Measurements from ENCODE around the gene LBX1.
A peak's percentile ranks its signal among the peaks of the same experiment; 100 is the strongest.
"Not testable (repeated sequence)": the region's sequence is repeated elsewhere in the genome, so short reads cannot be mapped to it uniquely, and the experiment has no call there.

Gene LBX1

DNA sequence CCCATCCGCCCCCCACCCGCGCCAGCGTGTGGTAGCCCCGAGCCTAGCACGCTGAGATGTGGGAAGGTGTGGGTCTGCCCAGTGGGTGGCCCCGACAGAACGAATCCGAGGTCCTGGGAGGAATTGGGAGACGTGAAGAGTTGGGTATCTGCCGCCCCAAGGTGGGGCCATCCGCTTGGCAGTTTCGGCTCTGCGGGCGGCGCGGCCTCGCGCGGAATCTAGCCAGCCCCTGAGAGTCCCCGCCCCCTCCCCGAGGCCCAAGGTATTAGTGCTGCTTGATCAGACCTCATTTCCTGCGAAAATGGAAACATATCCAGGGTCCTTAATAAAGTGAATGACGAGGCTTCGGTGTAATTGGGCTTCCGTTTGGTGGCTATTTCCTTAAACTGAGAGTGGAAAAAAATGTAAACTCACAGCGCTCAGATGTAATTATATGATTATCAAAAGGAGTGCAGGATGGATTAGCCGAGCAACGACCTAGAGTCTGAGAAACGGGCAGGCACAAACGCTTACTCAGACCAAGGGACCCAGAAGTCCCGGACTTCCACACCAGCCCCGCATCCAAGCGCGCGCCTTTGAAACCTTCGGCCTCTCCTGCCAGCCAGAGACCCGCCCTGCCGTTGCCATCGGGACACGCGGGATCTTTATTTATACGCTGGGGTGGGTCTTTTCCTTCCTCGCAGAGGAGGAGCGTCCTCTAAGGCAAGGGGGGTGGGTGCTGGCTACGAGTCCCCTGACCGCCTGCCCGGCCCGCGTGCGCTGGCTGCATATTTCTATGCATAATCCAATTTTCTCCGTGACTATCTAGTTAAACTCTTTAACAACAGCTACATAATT, 12.8 kb downstream of the LBX1 start:
- peaks cover 49% of the 10 kb centered on the region for H3K4me1 Mint-ChIP-seq
- DNase-seq: peak; percentile 25
- peaks cover 100% of the 10 kb centered on the region for H3K27me3 Mint-ChIP-seq (ENCODE audit: low read depth, poor library complexity)
- H3K4me3 Mint-ChIP-seq: peak overlapping the region; percentile 66
- H3K36me3 Mint-ChIP-seq (ENCODE audit: low read depth): no peaks in the 10 kb centered on the region
- no peak overlapping the region for H3K27ac Mint-ChIP-seq
- no peaks in the 10 kb centered on the region for H3K9me3 Mint-ChIP-seq
- TF ChIP-seq, protein P1, sequence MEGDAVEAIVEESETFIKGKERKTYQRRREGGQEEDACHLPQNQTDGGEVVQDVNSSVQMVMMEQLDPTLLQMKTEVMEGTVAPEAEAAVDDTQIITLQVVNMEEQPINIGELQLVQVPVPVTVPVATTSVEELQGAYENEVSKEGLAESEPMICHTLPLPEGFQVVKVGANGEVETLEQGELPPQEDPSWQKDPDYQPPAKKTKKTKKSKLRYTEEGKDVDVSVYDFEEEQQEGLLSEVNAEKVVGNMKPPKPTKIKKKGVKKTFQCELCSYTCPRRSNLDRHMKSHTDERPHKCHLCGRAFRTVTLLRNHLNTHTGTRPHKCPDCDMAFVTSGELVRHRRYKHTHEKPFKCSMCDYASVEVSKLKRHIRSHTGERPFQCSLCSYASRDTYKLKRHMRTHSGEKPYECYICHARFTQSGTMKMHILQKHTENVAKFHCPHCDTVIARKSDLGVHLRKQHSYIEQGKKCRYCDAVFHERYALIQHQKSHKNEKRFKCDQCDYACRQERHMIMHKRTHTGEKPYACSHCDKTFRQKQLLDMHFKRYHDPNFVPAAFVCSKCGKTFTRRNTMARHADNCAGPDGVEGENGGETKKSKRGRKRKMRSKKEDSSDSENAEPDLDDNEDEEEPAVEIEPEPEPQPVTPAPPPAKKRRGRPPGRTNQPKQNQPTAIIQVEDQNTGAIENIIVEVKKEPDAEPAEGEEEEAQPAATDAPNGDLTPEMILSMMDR (IDR thresholded peaks at IDR 0.05): no peak

DNA sequence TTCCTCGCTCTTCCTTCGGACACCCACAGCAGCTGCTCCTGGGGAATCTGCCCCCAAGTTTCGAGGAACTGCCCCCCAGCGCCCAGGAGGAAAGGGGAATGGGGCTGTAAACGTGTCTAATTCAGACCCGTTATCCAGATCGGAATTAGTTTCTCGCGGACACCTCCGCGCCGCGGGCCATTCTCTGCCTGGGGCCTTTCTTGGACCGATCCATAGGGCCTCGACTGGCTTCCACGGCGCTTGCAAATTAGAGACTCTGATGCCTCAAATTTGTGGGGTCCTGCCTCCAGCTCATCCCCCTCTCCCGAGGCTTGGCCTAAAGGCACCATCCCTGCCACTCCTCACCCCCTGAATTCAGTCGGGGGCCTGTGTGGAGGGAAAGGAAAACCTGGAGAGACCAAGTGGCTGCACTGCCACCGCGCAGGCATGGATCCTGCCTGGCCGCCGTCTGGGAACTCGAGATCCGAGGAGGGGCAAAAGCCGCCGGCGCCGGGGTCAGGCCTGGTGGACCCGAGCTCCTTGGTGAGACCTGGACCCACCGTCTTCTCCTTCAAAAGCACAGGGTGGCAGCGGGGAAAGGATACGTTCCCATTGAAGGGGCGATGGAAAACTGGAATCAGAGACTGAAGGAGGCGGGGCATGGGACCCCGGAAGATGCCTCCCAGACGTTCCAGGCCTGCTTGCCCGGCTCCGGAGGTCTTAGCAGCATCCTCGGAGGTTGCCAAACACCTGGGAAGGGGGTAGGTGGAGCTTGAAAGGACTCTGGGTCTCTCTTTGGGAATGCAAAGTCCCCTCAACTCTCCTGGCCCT, 13.7 kb downstream of the LBX1 start:
- peak; percentile 38 for DNase-seq
- Mint-ChIP-seq H3K9me3 (no peaks in the 10 kb centered on the region), H3K36me3 (ENCODE audit: low read depth) (no peaks in the 10 kb centered on the region), H3K4me1 (peaks cover 46% of the 10 kb centered on the region), H3K27ac (no peak overlapping the region), H3K27me3 (ENCODE audit: low read depth, poor library complexity) (peaks cover 100% of the 10 kb centered on the region), H3K4me3 (no peak overlapping the region)
- TF ChIP-seq, protein P1 (IDR thresholded peaks at IDR 0.05): no peak

DNA sequence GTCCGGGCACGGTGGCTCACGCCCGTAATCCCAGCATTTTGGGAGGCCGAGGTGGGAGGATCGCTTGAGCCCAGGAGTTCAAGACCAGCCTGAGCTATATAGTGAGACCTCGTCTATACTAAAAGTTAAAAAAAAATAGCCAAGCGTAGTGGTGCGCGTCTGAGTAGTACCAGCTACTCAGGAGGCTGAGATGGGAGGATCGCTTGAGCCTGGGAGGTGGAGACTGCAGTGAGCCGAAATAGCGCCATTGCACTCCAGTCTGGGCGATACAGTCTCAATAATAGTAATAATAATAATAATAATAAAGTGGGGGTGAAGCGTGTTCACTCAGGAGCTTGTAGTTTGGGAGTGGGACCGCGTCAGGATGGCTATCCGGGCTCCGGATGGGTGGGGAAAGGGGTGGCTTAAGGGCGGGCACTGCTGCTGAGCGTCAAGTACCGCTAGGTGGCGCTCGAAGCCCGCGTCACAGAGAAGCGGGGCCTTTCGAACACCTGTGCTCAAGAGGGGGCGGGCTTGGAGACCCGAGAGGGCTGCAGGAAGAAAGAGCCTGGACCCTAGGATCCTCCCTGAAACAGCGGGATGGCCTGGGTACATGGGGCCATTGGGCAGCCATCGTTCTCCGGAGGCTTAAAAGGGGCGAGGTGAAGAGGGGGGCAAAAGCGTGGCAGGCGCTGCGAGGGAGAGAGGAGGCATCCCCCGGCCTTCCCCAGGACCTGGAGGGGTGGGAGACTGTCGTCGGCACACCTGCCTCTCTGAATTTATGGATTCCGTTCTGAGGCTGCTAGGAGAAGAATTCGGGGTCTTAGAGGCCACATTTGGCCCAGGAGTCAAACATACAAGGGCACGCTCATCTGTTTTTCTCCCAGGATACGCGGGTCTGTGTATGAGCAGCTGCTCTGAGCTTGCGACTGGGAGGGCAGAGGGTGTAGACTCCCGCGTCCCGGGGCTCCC, 14.5 kb downstream of the LBX1 start:
- Mint-ChIP-seq H3K9me3 (peaks cover 2% of the 10 kb centered on the region), H3K4me1 (peaks cover 40% of the 10 kb centered on the region), H3K27ac (no peak overlapping the region), H3K27me3 (ENCODE audit: low read depth, poor library complexity) (peaks cover 100% of the 10 kb centered on the region), H3K36me3 (ENCODE audit: low read depth) (no peaks in the 10 kb centered on the region), H3K4me3 (peak overlapping the region; percentile 77)
- peak; percentile 89 for DNase-seq
- TF ChIP-seq, protein P1 (IDR thresholded peaks at IDR 0.05): peak; percentile 90

DNA sequence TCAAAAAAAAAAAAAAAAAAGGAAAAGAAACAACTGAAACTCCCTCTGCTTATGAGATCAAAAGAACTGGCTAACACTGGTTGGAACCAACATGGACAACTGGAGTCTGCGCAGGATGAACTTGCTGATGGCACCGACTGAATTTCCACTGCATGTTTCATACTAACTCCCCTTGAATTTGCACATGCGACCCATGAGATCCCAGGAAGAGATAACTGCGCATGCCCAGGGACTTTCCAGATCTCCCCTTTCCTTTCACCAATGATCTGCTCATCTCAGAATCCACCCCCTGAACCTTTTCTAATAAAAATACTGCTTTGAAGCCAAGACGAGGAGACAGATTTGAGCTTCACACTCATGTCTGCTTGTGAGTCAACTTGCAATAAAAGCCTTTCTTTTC, 20.7 kb downstream of the LBX1 start:
- Mint-ChIP-seq H3K9me3 (peaks cover 4% of the 10 kb centered on the region), H3K27me3 (ENCODE audit: low read depth, poor library complexity) (peaks cover 93% of the 10 kb centered on the region), H3K4me3 (no peak overlapping the region), H3K4me1 (peaks cover under 1% of the 10 kb centered on the region), H3K36me3 (ENCODE audit: low read depth) (no peaks in the 10 kb centered on the region), H3K27ac (no peak overlapping the region)
- TF ChIP-seq, protein P1 (IDR thresholded peaks at IDR 0.05): no peak
- no peak for DNase-seq

DNA sequence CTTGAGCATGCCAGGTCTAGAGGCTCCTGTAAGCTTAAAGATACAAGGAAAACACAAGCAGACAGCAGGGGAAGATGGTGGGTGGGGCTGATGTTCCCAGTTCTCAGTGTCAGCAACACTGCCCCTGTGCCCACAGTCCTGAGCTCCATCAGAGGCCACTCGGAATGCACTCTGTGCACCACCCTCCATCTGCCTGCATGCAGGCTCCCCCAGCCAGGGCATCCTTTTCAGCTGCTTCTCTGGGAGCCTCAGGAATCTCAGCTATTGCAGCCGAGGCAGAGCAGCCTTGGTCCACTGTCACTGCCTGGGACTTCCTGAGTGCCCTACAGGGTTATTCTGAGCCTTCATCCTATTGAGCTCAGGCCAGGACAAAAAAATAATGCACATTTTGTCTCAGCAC, 22.2 kb downstream of the LBX1 start:
- DNase-seq: no peak
- Mint-ChIP-seq H3K4me3 (no peak overlapping the region), H3K27me3 (ENCODE audit: low read depth, poor library complexity) (peaks cover 93% of the 10 kb centered on the region), H3K4me1 (no peaks in the 10 kb centered on the region), H3K36me3 (ENCODE audit: low read depth) (no peaks in the 10 kb centered on the region), H3K9me3 (peaks cover 4% of the 10 kb centered on the region), H3K27ac (no peak overlapping the region)
- TF ChIP-seq, protein P1 (IDR thresholded peaks at IDR 0.05): no peak

DNA sequence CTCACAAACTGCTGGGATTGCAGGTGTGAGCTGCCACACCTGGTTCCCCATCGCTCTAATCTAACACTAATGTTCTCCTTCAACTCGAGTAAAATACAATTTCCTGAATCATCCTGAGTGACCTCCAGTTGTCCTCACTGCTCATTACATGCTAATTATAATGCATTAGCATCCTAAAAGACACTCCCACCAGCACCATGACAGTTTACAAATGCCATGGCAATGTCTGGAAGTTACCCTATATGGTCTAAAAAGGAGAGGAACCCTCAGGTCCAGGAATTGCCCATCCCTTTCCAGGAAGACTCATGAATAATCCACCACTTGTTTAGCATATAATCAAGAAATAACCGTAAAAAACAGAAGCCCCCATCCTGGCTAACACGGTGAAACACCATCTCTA, 26.6 kb downstream of the LBX1 start:
- H3K4me1 Mint-ChIP-seq; H3K9me3 Mint-ChIP-seq; H3K27ac Mint-ChIP-seq; H3K36me3 Mint-ChIP-seq (ENCODE audit: low read depth); DNase-seq; H3K4me3 Mint-ChIP-seq: not testable (repeated sequence)
- peaks cover 93% of the 10 kb centered on the region for H3K27me3 Mint-ChIP-seq (ENCODE audit: low read depth, poor library complexity)

DNA sequence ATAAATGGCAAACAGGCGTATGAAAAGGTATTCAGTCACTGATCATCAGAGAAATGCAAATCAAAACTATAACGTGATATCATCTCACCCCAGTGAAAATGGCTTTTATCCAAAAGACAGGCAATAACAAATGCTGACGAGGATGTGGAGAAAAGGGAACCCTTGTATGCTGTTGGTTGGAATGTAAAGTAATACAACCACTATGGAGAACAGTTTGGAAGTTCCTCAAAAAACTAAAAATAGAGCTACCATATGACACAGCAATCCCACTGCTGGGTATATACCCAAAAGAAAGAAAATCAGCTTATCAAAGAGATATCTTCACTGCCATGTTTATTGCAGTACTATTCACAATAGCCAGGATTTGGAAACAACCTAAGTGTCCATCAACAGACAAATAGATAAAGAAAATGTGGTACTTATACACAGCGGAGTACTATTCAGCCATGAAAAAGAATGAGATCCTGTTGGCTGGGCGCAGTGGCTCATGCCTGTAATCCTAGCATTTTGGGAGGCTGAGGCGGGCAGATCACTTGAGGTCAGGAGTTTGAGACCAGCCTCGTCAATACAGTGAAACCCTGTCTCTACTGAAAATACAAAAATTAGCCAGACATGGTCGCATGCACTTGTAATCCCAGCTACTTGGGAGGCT, 30.8 kb downstream of the LBX1 start:
- not testable (repeated sequence) for H3K4me3 Mint-ChIP-seq; DNase-seq; H3K9me3 Mint-ChIP-seq; H3K27ac Mint-ChIP-seq; H3K36me3 Mint-ChIP-seq (ENCODE audit: low read depth); H3K4me1 Mint-ChIP-seq
- peaks cover 74% of the 10 kb centered on the region for H3K27me3 Mint-ChIP-seq (ENCODE audit: low read depth, poor library complexity)
